GM18519 (cell line): ENCODE results near the gene TMEM220.
"Not testable (repeated sequence)": the region's sequence is repeated elsewhere in the genome, so short reads cannot be mapped to it uniquely, and the experiment has no call there.

Experiments
- ATAC-seq: cut with Tn5 transposase; IDR thresholded peaks from one replicate; pipeline ENCODE4 v1.9.1; 2021; ENCODE audit warnings: mild to moderate bottlenecking, moderate library complexity; ENCODE audit not compliant: unreplicated experiment, low FRiP score

TMEM220 gene

DNA sequence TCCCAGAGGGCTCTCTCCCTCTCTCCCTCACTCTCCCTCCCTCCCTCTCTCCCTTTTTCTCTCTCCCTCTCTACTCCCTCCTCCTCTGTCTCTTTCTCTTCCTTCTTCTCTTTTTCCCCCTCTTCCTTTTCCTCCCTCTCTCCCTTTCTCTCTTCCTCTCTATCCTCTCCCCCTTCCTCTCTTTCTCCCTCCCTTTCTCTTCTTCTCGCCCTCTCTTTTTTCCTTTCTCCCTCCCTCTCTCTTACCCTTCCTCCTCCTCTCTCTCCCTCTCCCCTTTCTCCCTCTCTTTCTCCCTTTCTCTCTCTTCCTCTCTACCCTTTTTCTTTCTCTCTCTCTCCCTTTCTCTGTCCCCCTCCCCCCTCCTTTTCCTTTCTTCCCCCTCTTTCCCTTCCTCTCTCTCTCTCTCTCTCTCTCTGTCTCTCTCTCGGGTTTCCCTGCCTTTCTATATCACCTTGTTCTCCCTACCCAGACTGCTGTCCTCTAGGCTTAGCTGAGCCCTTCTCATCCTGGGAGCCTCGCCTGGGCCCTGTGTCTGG lies 25.8 kb upstream of the TMEM220 start:
- ATAC-seq = no peak

DNA sequence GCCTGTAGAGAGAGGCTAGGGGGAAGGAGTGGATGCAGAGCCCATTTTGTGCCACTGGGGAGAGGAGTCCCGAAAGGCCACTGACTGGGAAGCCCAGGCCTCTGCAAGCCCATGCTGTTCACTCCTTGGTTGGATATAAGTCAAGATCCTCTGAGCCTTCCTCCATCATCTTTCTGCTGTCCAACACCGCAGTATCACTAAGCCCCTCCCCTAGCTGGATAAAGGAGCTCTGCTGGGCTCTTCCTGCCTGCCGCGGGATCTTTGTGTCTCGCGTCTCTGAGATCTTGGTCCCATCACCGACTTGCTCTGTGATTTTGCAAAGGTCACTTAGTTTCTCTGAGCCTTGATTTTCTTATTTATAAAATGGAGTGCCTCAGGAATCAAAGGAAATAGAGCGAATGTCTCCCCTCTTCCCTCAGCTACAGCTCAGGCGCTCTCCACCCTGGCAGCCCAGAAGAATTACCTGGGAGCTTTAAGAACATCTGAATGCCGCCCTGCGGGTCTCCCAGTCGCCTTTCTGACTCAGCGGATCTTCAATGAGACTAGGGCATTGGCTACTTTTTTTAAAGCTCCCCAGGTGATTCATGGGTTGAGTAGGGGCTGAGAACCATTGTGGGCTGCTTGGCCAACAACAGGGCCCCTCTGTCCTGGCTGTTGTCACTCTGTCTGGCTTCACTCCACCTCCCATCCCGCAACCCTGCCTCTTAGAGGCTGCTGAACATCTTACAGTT lies 25.2 kb upstream of the TMEM220 start:
- no peak for ATAC-seq

DNA sequence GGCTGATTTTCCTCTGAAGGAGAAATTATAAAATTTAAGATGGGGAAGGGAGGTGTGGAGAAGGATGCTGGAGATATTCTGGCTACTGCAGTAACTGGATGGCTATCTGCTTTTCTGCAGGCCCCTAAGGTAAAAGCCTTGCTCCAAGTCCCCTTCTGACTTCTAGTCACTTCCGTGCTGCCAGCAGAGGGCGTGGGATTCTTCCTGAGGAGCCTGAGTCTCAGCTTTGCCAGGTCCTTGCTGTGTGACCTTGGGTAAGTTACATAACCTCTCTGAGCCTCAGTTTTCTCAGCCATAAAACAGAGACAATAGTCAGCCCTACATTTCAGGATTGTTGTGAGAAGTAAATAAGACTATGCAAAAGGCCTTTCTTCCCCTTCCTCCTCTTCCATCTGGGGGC lies 24.3 kb upstream of the TMEM220 start:
- no peak for ATAC-seq

DNA sequence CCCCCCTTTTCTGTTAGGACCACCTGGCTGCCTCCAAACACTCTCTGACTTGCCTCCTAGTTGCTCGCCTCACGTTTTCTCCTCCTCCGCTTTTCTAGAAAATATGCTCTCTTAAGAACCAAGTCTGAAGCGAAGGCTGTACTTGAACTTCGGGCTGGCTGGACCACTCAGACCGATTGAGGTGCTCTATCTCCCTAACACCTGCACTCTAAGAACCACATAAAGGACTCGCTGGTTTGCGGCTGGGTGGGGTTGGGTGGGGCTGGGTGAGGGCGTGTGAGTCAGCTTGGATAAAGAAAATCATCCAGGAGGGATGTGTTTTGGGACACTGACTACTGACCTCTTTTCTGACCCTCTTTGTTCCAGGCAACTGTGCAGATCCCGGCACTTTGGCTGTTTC lies 22.9 kb upstream of the TMEM220 start:
- no peak for ATAC-seq

DNA sequence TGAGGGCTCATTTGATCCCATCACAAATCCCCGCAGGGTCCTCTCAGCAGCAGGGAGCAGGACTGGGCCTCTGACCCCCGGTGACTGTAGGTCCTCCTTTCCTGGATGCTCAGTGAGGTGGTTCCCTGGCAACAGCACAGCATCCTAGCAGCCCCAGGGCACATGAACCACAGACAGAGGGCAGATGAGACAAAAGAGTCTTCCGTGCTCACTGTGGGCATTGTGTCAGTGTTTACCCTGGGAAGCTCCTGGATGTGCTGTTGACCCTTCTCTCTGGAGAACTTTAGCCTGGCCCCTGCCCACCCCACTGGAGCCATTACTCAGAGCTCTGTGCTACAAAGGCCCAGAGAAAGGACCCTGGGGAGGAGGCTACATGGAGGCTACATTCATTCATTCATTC lies 21.7 kb upstream of the TMEM220 start:
- ATAC-seq = no peak

DNA sequence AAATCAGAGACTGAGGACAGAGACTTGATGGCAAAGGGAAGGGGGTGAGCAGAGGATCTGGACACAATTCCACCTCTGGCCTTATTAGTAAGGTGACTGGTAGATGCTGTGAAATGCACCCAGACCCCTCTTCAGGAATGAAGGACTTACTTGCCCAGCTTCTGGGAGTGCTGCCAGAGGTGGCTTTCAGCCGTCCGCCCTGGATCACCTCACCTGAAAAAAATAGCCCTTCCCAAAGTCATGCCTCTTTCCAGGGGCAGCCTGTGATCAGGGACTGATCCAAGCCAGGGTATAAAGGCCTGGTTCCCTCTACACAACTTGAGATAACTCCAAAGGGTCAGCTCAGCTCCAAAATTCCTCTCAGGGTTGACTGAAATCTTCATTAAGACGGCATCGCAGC lies 20.4 kb upstream of the TMEM220 start:
- ATAC-seq = no peak

DNA sequence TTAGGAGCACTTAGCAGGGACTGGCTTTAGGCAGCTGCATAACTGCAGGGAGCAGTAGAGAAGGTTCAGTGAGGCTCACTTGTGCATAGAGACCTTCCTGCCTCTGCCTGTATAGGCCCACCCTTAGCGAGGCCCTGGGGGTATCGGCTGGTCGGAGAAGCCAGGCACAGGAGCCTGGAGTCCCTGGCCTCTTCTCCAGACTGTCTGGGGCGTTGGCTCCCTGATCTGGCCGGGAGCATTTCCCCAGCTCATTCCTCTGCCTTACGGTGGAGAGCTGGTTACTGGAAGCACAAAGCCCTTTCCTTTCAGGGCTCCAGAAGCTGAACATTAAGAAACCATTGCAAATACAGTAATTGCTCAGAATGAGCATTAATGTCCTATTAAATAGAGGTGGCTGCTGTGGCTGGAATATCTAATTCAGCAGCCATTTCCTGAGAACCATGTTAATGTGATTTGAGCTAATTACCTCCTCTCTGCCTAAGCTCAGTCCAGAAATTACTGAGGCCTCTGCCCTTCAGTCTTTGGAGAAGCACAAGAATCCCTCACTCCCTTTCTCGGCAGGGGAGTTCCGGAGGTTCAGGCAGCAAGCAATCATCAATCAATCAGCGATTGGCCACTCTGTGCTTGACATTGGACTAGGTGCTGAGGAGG lies 18.8 kb upstream of the TMEM220 start:
- no peak for ATAC-seq

DNA sequence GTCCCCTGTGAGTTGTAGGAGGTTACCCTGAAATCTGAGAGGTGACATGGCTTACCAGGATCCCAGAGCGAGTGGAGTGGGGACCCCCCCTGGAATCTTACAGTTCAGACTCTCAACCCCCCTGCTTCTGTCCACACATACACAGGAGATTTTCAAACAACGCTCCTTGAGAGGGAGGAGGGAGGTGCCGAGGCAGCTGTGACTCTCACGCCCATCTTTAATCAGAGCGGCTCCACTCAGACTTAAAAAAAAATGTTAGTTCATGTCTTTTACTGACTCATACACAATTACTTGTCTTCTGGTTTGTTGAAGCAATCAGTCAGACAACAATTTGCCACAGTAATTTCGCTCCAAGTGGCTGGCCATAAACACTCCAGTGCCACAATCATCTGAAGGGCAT lies 15.4 kb upstream of the TMEM220 start:
- no peak for ATAC-seq

DNA sequence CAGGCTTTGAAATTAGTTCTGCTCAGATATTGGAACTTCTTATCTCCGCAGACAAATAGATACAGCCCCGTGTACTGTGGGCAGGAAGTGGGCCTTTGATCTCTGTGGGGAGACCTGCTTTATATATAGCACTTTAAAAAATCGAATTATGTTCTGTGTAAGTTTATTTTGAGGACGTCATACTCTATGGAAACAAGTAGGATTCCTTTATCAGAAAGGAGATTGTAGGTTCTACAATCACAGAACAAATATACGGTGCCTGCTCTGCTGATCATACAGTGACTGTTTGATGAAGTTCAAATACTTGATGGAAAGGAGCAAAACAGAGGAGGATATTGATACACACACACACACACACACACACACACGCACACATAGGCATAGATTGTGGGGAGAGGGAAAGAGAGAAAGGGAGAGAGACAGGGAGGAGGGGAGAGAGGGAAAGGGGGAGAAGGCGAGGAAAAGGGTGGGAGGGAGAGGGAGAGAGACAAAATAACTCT lies 14.7 kb upstream of the TMEM220 start:
- ATAC-seq = no peak

DNA sequence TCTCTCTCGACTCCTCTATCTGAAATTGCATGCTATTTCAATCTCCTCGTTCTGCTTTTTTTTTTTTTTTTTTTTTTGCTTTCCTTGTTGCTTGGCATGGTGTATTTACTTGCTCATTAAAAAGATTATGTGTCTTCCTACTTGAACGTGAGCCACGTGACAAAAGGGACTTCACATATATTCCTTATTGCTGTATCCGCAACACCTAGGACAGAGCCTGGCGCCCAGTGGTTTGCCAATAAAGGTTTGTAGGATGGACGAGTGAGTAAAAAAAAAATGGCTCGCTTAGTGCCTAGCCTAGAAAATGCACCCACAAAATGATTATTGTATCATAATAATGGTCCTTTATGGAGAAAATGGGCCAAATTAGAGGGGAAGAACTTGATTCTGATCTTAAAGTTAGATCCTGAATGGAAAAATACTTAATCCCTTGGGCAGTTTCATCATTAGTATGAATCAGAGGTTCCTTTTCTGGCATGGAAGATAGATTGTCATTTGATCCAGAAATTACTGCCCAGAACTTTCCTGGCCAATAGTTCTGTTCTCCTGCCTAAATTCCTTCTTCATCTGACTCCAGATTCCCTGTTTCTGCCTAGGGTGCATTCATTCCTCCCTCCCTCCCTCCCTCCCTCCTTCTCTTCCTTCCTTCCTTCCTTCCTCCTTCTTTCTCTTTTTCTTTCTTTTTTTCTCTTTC lies 13.6 kb upstream of the TMEM220 start:
- no peak for ATAC-seq

DNA sequence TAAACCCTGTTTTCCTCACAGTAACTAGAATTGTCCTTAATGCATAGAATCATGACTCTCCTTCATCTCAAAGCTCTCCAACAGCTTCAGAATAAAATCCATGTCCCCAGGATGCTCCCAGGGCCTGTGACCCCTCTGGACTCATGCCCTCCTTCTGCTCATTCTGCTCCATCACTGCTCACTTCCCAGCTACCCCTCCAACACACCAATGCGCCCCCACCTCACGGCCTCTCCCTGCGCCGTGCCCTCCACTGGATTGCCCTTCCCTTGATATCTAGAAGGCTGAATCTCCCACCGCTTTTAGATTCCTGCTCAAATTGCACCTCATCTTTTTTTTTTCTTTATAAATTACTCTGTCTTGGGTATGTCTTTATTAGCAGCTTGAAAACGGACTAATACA lies 12.6 kb upstream of the TMEM220 start:
- ATAC-seq = no peak

DNA sequence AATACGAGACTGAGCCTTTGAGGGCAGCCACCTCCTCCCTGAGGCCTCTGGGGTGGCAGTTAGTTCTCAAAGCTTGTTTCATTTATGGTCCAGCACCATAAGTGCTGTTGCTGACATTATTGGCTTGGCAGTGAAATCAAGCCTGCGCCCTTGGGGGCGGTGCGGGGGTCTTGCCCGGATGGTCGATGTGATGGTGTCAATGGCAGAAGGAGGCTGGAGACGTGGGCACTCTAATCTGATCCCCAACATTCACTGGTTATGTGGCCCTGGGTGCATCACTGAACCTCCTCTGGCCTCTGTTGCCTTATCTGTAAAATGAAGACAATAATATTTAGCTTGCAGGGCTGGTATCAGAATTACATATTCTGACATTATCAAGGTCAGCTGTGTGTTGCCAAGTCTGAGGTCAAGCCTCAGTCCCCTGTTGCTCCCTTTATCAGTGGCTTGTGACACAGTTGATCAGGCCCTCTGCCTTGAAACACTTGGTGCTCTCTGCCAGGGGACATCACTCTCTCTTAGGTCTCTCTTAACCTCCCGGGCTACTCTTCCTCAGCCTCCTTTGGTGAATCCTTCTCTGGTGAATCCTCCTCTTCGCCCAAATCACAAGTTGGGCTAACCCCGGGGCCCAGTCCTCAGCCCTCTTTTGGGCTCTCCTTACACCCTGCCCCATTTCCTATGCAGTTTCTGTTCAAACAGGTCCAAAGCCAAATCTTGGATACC lies 11.8 kb upstream of the TMEM220 start:
- ATAC-seq = no peak

DNA sequence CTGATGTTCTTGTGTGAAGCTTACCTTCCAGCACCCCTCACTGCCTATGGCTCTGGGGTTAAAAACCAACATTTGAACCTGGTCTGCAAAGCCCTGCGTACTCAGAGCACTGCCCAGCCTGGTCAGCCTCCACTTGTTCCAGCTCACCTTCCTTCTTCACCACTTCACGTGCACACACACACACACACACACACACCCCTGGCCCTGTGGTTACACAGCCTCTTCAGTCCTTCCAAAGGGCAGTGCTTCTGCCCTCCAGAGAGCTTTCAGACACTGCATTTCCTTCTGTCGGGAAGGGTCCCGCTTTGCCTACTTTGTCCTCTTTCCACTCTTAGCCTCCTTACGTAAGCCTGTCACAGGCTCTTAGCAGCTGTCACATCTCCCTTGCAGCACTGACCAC lies 9.6 kb upstream of the TMEM220 start:
- no peak for ATAC-seq

DNA sequence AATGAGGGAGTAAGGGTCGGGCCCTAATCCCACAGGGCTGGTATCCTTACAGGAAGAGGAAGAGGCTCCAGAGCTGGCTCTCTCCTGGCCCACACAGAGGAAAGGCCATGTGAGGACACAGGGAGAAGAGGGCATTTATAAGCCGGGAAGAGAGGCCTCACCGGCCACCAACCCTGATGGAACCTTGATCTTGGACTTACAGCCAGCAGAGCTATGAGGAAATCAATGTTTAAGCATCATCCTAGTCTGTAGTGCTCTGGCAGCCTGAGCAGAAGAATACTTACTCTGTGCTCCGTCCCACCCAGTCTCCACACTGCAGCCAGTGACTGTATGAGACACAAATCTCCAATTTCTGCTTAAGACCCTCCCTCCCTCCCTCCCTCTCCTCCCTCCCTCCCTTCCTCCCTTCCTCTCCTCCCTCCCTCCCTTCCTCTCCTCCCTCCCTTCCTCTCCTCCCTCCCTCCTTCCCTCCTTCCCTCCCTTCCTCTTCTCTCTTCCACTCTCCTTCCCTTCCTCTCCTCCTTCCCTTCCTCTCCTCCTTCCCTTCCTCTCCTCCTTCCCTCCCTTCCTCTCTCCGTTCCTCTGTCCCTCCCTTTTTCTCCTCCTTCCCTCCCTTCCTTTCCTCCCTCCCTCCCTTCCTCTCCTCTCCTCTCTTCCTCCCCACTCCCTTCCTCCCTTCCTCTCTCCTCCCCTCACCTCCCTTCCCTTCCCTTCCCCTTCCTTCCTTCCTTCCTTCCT lies 8.9 kb upstream of the TMEM220 start:
- ATAC-seq = no peak

DNA sequence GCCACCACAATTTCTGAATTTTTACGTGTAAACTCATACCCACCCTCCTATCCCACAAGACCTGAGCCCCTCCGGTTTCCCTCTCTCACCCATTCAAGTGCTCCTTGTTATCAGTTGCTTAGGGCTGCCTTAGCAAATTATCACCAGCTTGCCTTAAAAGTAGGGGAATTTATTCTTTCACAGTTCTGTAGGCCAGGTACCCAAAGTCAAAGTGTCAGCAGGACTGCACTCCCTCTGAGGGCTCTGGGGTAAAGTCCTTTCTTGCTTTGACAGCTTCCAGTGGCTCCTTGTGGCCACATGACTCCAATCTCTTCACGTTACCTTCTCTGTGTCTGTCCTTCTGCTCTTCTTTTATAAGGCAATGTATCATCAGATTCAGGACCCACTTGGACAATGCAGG lies 7.9 kb upstream of the TMEM220 start:
- no peak for ATAC-seq

DNA sequence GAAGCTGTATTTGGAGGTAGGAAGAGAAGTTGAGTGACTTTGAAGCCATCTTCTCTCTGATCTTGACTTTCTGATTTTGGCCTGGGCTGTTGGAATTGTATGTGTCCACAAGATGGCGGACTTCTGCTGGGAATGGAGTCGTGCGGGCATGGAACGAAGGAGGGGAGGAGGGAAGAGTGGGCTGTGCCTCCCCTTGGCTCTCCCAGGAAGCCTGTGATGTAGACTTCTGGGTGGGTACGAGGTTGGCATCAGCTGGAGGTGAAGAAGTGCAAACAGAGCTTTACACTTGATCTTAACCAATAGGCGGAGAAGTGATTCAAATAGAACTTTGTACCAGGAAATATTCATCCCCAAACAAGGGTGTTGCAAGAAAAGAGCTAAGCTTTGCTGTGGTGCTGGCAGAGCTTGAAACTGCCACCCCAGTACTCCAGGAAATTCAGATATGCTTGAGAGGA lies 7.4 kb upstream of the TMEM220 start:
- ATAC-seq = no peak

DNA sequence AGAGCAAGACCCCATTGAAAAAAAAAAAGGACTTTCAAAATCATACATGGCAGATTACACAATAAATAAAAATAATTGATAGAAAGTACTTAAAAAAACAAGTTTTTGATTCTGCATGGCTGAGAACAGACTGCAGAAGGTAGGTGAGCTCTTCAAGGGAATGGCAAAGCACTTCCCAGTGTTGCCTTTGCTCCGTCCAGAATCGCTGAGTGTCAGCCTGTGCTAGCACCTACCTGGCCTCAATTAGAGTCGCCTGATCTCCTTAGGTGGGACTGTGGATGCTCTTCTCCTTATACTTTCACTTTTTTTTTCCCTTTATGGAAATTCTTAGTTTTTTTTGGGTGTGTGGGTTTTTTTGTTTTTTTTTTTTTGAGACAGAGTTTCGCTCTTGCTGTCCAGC lies 6.0 kb upstream of the TMEM220 start:
- no peak for ATAC-seq

DNA sequence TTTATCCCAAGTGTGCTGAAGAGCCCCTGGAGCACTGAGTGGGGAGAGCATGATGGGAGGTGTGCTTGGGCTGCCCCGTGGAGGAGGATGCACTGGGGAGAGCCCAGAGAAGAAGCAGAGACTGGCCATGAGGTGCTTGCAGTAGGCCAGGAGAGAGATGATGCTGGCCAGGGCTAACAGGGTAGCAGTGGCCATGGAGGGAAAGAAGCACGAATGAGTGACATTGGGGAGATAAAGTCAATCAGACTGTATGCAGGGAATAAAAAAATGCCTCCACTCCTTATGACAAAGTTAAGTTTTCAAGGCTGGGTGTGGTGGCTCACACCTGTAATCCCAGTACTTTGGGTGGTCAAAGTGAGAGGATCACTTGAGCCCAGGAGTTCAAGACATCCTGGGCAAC lies 5.4 kb upstream of the TMEM220 start:
- no peak for ATAC-seq

DNA sequence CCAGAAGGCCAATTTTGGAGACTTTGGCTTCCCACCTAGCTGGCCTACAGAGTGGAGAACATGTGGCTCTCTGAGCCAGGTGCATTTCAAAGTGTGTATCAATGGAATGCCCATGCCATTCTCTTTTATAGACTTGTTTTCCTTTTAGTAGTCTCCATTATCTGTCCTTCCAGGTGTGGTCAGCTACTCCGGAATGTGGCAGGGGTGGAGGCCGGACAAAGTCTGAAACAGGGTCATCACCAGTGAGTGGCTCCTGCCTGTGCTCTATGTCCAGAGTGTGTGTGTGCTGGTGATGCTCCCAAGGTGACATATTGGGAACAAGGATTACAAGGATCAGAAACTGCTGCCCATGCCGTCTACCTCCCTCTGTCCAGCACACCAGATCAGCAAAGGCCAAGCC lies 3.8 kb upstream of the TMEM220 start:
- no peak for ATAC-seq

DNA sequence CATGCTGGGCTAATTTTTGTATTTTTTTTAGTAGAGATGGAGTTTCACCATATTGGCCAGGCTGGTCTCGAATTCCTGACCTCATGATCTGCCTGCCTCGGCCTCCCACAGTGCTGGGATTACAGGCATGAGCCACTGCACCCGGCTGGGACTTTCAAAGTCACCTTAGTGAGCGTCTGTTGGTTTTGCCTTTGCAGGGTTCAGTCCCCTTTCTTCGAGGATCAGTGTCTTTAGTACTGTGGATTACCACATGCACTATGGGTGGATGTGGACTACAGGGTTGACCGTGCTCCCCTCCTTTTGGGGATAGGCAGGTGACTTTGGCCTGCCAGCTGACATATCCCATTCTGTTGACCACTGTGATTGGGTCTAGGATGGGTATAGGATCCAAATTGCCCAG lies 2.3 kb upstream of the TMEM220 start:
- ATAC-seq = not testable (repeated sequence)
